NT2/D1 (cell line): ENCODE results near the gene PIP5K1A.

ENCODE experiments used
- YY1 ChIP-seq: IDR thresholded peaks from 2 replicates; pipeline ENCODE4 v1.6.1; 2011; ENCODE audit not compliant: insufficient read length, insufficient read depth
- ZNF274 ChIP-seq: IDR thresholded peaks from 2 replicates; pipeline ENCODE4 v1.6.1; 2011; ENCODE audit warnings: mild to moderate bottlenecking, low read depth, low read length

- TF ChIP-seq YY1 = no peak
- no peak for TF ChIP-seq ZNF274
Observed at GRCh38 chr1:151167116-151167515, 31.2 kb upstream of the PIP5K1A start.
